Kidney (tissue), 14 donors: ENCODE measurements around the gene IP6K3. TPM values are rescaled to one million over a fixed set of nuclear protein-coding genes. Genes with fewer than 3 reads are reported as not detected.

Experiments used
- DNase-seq, 5 donors: peaks; one replicate each; pipeline ENCODE4 v3.0.0-alpha.2; 2013 to 2020
- FAIRE-seq: peaks from 2 replicates; lab custom pipeline; 2012; peaks lifted over from hg19 to GRCh38; lab: Jason Lieb, UNC
- H3K27ac ChIP-seq, 2 donors: one replicate each; pipeline ENCODE4 v1.7.0; 2013; ENCODE audit warnings: low read depth in 2 of 2, low read length in 2 of 2, inconsistent platforms in 1 of 2
- H3K27me3 ChIP-seq: one replicate; pipeline ENCODE4 v1.7.1; 2013; ENCODE audit warnings: low read length, inconsistent platforms; ENCODE audit not compliant: control insufficient read depth, insufficient read depth
- H3K36me3 ChIP-seq, 3 donors: one replicate each; pipeline versions ENCODE4 v1.7.0 to v1.7.1; 2013; ENCODE audit warnings: low read length in 3 of 3, control low read depth in 1 of 3, inconsistent platforms in 1 of 3; ENCODE audit not compliant: insufficient read depth in 3 of 3, control insufficient read depth in 2 of 3
- H3K4me1 ChIP-seq, 3 donors: one replicate each; pipeline versions ENCODE4 v1.7.0 to v1.7.1; 2013; ENCODE audit warnings: low read length in 3 of 3, inconsistent platforms in 1 of 3, low read depth in 1 of 3; ENCODE audit not compliant: control insufficient read depth in 2 of 3, insufficient read depth in 2 of 3
- H3K4me3 ChIP-seq, 3 donors: one replicate each; pipeline versions ENCODE4 v1.7.0 to v1.8.1; 2013; ENCODE audit warnings: low read length in 3 of 3, control low read depth in 1 of 3, inconsistent platforms in 1 of 3
- H3K9ac ChIP-seq, 3 donors: one replicate each; pipeline versions ENCODE4 v1.7.0 to v1.7.1; 2013; ENCODE audit warnings: low read length in 3 of 3, control low read depth in 1 of 3, inconsistent platforms in 1 of 3
- H3K9me3 ChIP-seq, 3 donors: one replicate each; pipeline versions ENCODE4 v1.7.0 to v1.7.1; 2013; ENCODE audit warnings: low read length in 3 of 3, control low read depth in 1 of 3, inconsistent platforms in 1 of 3; ENCODE audit not compliant: control insufficient read depth in 2 of 3, insufficient read depth in 1 of 3
- intact Hi-C: fragments of 100-400 bp; cut with DNase I; formaldehyde crosslinking; loops from one replicate; pipeline ENCODE4 v1.11.1; 2022
- polyA plus RNA-seq: library from polyadenylated mRNA; stranded (reverse); fragments of 350-450 nt; fragmentation: Illumina TruSeq; extraction: RNeasy Lipid Tissue Mini Kit (QIAGEN cat#74804); gene quantifications from one replicate; pipeline ENCODE4 v1.2.3, GENCODE V29; 2014; ENCODE audit warnings: low read depth, low replicate concordance; ENCODE audit not compliant: insufficient read depth
- total RNA-seq: library from RNA; stranded (reverse); fragmentation: NEBNext Ultra II Directional; extraction: Animal tissue kit (Norgen Biotek cat#: 25700); gene quantifications from one replicate; pipeline ENCODE4 v1.2.1, GENCODE V29; 2021
- TF ChIP-seq, protein P1 (sequence below): IDR thresholded peaks from 3 replicates; pipeline ENCODE4 v1.5.1; 2012; ENCODE audit warnings: mild to moderate bottlenecking, moderate library complexity, borderline replicate concordance; ENCODE audit not compliant: insufficient read depth; ENCODE audit errors: extremely low read depth
- donor health status: control.
- donor health status: control.
- donor health status: control.
- donor health status: control.
- donor health status: control.
- donor health status: DM: yes; HTN: yes; CAD: no.
- donor health status: Normal renal cell carcinoma (clear cell type).

The IP6K3 gene
- total and polyA plus RNA-seq, 2 donors from 2014 or later = 0.47 to 4.0 TPM

DNA sequence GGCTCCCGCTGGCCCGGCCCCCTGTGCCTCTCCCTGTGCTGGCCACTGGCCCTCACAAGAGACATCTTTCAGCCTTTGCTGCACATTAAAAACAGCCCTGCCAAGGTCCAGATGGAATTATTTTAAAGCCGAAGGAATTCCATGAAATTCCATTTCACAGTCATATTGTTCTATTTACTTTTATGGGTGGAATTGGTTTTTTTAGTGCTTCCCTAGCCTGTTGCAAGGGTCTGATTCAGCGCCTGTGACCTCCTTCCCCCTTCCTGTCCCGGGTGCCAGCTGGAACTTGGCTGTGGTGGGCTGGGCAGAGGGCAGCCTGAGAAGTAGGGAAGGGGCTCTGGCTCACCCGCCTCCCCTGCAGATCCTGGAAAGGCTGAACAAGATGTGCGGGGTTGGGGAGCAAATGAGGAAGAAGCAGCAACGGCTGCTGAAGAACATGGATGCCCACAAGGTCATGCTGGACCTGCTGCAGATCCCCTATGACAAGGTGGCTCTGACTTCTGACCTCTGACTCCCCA lies 69.5 kb downstream of the IP6K3 start:
- Histone ChIP-seq H3K4me1 (no peaks in the 10 kb centered on the region), H3K9ac (no peak overlapping the region), H3K27ac (no peak overlapping the region), H3K27me3 (no peaks in the 10 kb centered on the region), H3K4me3 (no peak overlapping the region), H3K9me3 (no peaks in the 10 kb centered on the region), H3K36me3 (no peaks in the 10 kb centered on the region)
- intact Hi-C loops = no loop called here
- FAIRE-seq (no peak), DNase-seq (peak in 1 of 5 donors; percentile 15)
- TF ChIP-seq, protein P1, sequence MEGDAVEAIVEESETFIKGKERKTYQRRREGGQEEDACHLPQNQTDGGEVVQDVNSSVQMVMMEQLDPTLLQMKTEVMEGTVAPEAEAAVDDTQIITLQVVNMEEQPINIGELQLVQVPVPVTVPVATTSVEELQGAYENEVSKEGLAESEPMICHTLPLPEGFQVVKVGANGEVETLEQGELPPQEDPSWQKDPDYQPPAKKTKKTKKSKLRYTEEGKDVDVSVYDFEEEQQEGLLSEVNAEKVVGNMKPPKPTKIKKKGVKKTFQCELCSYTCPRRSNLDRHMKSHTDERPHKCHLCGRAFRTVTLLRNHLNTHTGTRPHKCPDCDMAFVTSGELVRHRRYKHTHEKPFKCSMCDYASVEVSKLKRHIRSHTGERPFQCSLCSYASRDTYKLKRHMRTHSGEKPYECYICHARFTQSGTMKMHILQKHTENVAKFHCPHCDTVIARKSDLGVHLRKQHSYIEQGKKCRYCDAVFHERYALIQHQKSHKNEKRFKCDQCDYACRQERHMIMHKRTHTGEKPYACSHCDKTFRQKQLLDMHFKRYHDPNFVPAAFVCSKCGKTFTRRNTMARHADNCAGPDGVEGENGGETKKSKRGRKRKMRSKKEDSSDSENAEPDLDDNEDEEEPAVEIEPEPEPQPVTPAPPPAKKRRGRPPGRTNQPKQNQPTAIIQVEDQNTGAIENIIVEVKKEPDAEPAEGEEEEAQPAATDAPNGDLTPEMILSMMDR = no peak

DNA sequence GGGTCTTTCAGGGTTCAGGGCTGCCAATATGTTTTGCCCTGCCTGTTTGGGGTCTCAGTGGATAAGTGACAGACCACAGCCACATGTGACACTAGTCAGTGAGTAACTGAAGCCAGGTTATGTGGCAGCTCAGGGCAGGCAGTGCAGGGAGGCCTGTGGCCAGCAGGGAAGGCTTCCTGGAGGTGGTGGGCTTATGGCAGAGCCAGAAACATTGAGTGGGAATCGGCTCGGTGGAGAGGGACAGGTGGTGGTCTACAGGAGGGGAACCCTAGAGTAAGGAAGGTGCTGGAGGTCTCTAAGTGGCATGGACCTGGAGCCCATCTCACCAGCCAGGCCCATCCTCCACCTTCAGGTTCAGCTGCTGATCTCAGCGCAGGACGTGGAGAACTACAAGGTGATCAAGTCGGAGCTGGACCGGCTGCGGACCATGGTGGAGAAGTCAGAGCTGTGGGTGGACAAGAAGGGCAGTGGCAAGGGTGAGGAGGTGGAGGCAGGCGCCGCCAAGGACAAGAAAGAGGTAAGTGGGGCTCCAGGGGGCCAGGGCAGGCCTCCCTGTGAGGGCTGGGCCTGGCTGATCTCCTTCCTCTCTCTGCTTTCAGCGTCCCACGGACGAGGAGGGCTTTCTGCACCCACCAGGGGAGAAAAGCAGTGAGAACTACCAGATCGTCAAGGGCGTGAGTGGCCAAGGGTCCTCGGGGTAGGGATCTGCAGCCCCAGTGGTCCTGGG lies 70.1 kb downstream of the IP6K3 start:
- H3K4me1 ChIP-seq = no peaks in the 10 kb centered on the region
- TF ChIP-seq, protein P1 = no peak
- H3K27ac ChIP-seq = no peak overlapping the region
- H3K36me3 ChIP-seq = no peaks in the 10 kb centered on the region
- FAIRE-seq (no peak), DNase-seq (no peak)
- no peak overlapping the region for H3K9ac ChIP-seq
- H3K27me3 ChIP-seq = no peaks in the 10 kb centered on the region
- intact Hi-C loops = no loop called here
- H3K9me3 ChIP-seq = no peaks in the 10 kb centered on the region
- H3K4me3 ChIP-seq = no peak overlapping the region

DNA sequence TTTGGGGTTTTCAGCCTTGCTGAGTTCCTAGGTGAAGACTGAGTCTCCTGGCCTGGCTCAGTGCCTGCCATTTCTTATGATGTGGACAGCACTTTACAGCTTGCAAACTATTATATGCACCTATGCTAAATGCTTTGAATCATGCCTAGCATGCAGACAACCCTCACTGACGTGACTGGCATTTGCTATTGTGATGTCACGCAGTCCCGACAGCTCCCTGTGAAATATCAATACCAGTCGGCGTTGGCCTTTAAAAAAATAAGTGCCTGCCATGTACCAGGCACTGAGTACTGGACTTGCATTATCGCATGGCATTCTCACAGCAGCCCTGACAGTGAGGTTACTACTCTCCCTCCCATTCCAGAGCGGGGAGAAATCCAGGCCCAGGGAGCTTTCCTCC lies 70.7 kb downstream of the IP6K3 start:
- intact Hi-C loops = no loop called here
- no peak overlapping the region for H3K4me3 ChIP-seq
- no peak overlapping the region for H3K27ac ChIP-seq
- no peaks in the 10 kb centered on the region for H3K9me3 ChIP-seq
- TF ChIP-seq, protein P1 = no peak
- no peak overlapping the region for H3K9ac ChIP-seq
- no peaks in the 10 kb centered on the region for H3K4me1 ChIP-seq
- no peak for FAIRE-seq
- no peaks in the 10 kb centered on the region for H3K36me3 ChIP-seq
- H3K27me3 ChIP-seq = no peaks in the 10 kb centered on the region
- DNase-seq = no peak

DNA sequence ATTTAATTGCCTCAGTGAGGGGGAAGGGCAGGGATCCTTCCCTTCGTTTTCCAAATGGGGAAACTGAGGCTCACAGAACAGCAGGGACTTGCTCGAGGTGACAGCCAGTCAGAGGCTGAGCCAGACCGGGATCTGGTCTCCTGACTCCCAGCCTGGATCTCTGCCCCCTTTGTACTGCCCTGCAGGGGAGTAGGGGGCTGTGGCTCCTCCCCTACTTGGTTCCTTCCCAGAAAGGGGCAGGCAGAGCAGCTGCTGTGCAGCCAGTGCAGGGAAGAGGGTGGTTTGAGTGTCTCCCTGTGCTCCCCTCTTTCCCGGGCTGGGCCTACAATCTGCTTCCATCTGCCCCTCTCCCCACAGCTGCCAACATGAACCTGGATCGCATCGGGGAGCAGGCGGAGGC lies 72.9 kb downstream of the IP6K3 start:
- FAIRE-seq = no peak
- H3K9ac ChIP-seq = no peak overlapping the region
- no peaks in the 10 kb centered on the region for H3K36me3 ChIP-seq
- no peak for DNase-seq
- H3K9me3 ChIP-seq = no peaks in the 10 kb centered on the region
- no peaks in the 10 kb centered on the region for H3K27me3 ChIP-seq
- no peak overlapping the region for H3K27ac ChIP-seq
- H3K4me1 ChIP-seq = no peaks in the 10 kb centered on the region
- no peak overlapping the region for H3K4me3 ChIP-seq
- intact Hi-C loops = no loop called here
- TF ChIP-seq, protein P1 = no peak
